A549 (cell line): ENCODE measurements around the gene CPE.

Experiments
- CEBPB ChIP-seq, 2 experiments: fragments of >200 bp in 1 of 2; sonication (Bioruptor Twin) in 1 of 2; formaldehyde crosslinking in 1 of 2; IDR thresholded peaks; 2 replicates each; pipeline ENCODE4 v1.6.1; 2012 to 2016
- CHD2 ChIP-seq: fragments of 150-350 bp; IDR thresholded peaks from 2 replicates; pipeline ENCODE4 v1.6.1; 2014; ENCODE audit warnings: low read length; ENCODE audit not compliant: partially characterized antibody
- CTCF ChIP-seq: fragments of >200 bp; sonication (Bioruptor Twin); formaldehyde crosslinking; IDR thresholded peaks from 3 replicates; pipeline ENCODE4 v1.5.1; 2016
- EHMT2 ChIP-seq: fragments of 200-600 bp; sonication (generic); IDR thresholded peaks from 2 replicates; pipeline ENCODE4 v1.6.1; 2016; ENCODE audit warnings: antibody characterized with exemption, low read depth, mild to moderate bottlenecking, moderate library complexity
- EP300 ChIP-seq, 2 experiments: fragments of >200 bp; sonication (Bioruptor Twin); formaldehyde crosslinking; IDR thresholded peaks; 2 replicates in 1 of 2; 3 replicates in 1 of 2; pipeline ENCODE4 v1.6.1; 2016 to 2017
- HMGXB4 ChIP-seq: fragments of 250-450 bp; sonication (Bioruptor Pico); IDR thresholded peaks from 2 replicates; pipeline ENCODE4 v1.5.0; 2021; ENCODE audit warnings: mild to moderate bottlenecking, moderate library complexity, borderline replicate concordance
- POLR2A ChIP-seq: IDR thresholded peaks from 2 replicates; pipeline ENCODE4 v1.6.1; 2012; ENCODE audit warnings: mild to moderate bottlenecking, low read length
- RAD21 ChIP-seq, 2 experiments: fragments of >200 bp in 1 of 2; sonication (Bioruptor Twin) in 1 of 2; formaldehyde crosslinking in 1 of 2; IDR thresholded peaks in 1 of 2; conservative IDR thresholded peaks in 1 of 2; 2 replicates in 1 of 2; 3 replicates in 1 of 2; pipeline ENCODE4 v1.6.1; 2012 to 2018; ENCODE audit warnings: inconsistent platforms in 1 of 2
- REST ChIP-seq: fragments of 200-600 bp; sonication (generic); IDR thresholded peaks from 2 replicates; pipeline ENCODE4 v1.6.1; 2016; ENCODE audit warnings: antibody characterized with exemption, mild to moderate bottlenecking, moderate library complexity

GRCh38 chr4:165380805-165381204, 2.0 kb downstream of the CPE start:
- no peak for TF ChIP-seq CTCF
- TF ChIP-seq REST = no peak
- no peak for TF ChIP-seq POLR2A
- no peak for TF ChIP-seq CEBPB (IDR thresholded peaks at IDR 0.05)
- TF ChIP-seq EP300 (IDR thresholded peaks at IDR 0.05) = no peak
- no peak for TF ChIP-seq RAD21 (conservative IDR thresholded peaks at IDR 0.05 in 1 of 2, IDR thresholded peaks at IDR 0.05 in 1 of 2)
- TF ChIP-seq EHMT2 = no peak
- no peak for TF ChIP-seq HMGXB4 (CRISPR knock-in tag)
- no peak for TF ChIP-seq CHD2
